ENCODE data around the gene SETD1A.

SETD1A gene

GRCh38 chr16:30957456-30958174 is at the start of gene SETD1A:
SETD1A (plus strand) TSS chr16:30957754; CDS start chr16:30958732, 978 bp downstream.
- DNase-seq (ENCODE audit: low read depth in 2 of 2, low spot score in 1 of 2) = peak; percentile 97 to 98

DNA sequence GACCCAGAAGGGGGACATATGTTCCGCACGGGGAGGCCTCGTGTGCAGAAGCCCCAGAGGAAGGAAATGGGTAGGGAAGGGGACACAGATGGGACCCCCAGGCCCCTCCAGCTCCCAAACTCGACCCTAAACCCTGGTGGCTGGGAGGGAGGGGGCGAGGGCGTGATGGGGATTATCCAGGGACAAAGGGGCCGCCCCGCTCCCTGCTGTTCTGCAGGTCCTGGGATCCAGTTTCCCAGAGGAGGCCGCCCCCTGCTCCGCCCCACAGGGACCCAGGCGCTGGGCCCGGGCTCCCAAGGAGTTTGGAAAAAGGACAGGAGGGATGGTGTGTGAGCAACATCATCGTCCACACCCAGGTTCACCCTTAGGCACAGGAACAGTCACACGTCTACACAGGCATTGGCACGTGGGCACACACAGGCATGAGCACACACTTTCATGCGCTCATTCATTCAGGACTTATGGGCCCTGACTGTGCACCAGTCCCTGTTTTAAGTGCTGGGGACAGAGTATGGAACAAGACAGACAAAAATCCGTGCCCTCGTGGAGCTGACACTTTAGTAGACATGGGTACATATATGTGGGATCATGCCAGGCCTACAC is 47.0 kb upstream of the SETD1A start:
- DNase-seq (ENCODE audit: low read depth in 2 of 2, low spot score in 1 of 2) = no peak

DNA sequence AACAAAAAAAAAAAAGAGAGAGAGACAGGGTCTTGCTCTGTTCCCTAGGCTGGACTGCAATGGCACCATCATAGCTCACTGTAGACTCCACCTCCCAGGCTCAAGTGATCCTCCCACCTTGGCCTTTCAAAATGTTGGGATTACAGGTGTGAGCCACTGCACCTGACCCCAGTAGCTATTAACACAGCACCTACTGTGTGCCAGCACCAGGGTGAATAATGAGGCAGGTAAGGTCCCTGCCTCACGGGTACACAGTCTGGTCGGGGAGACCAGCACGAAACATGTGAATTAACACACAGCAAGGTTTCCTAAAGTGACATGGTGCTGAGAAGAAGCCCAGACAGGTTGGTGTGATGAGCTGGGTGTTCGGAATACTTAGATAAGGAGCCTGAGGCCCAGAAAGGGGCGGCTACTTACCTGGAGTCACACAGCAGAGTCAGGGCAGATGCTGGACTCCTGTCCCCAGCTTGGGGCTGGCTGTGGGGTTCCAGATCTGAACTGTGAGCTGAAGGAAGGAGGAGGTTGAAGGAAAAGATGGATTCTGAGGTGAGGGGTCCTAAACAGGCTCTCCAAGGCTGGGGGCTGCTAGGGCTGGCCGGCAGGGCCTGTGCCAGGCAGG is 44.7 kb upstream of the SETD1A start:
- DNase-seq (ENCODE audit: low read depth in 2 of 2, low spot score in 1 of 2) = no peak

DNA sequence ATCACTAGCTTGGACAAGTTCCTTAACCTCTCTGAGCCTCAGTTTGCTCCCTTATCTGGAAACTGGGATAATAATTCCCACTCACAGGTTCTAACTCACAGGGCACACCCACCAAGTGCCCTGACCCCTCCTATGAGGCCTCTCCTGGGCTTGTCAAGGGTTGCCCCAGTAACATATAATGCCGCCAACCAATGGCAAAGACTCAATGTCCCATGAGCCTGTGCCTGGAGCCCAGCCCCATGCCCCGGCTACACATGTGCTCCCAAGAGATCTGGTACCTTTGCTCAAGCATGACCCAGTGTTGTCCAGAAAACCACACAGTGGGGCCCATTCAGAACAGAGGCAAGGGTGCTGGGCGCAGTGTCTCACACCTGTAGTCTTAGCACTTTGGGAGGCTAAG is 42.7 kb upstream of the SETD1A start:
- DNase-seq (ENCODE audit: low read depth in 2 of 2, low spot score in 1 of 2) = no peak

DNA sequence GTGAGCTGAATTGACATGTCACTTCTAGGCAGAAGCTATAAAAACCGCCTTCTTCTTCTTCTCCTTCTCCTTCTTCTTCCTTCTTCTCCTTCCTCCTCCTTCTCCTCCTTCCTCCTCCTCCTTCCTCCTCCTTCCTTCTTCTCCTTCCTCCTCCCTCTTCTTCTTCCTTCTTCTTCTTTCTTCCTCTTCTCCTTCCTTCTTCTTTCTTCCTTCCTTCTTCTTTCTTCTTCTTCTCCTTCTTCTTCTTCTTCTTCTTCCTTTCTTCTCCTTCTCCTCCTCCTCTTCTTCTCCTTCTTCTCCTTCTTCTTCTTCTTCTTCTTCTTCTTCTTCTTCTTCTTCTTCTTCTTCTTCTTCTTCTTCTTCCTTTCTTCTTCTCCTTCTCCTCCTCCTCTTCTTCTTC is 38.9 kb upstream of the SETD1A start:
- DNase-seq (ENCODE audit: low read depth in 2 of 2, low spot score in 1 of 2) = no peak

GRCh38 chr16:30920891-30921290 is 36.7 kb upstream of the SETD1A start:
- DNase-seq (ENCODE audit: low read depth in 2 of 2, low spot score in 1 of 2) = no peak

DNA sequence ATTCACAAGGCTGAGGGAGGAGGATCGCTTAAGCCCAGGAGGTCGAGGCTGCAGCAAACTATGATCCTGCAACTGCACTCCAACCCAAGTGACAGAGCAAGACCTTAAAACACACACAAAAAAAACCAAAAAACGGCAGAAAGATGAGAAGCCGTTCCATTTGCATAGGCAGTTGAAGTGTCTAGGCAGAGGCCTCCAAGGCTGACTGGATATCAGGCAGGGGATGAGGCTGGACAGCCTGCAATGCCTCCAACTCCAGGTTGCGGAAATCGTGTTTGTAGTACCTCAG is 36.2 kb upstream of the SETD1A start:
- no peak for DNase-seq (ENCODE audit: low read depth in 2 of 2, low spot score in 1 of 2)

DNA sequence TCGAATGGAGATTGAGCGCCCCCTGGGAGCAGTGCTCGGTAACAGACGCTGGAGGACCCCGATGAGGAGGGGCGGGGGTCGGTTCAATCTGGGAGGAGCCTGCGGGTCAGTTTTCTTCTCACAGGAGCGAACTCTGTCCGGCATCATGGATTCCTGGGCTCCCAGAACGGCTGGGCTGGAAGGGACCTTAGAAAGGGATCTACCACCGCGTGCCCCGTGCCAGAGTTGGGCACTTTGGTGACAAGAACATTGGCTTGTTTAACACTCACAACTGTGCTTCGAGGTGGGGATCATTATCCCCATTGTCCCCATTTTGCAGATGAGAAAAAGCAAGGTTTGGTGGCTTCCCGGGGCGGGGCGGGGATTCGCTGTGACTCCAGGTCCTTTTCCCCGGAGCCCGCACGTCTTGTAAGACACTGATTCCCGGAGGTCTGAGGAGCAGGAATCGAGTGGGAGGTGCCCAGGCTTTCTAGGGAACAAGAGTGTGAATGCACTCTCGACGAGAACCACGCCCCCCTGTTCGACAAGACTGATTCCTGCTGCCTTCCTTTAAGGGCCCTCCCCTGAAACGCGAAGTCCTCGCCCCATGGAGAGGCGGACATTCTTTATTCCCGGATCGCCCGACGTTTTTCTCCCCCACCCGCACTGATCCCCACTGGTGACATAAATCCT is 35.7 kb upstream of the SETD1A start:
- DNase-seq (ENCODE audit: low read depth in 2 of 2, low spot score in 1 of 2) = peak; percentile 78 to 80

DNA sequence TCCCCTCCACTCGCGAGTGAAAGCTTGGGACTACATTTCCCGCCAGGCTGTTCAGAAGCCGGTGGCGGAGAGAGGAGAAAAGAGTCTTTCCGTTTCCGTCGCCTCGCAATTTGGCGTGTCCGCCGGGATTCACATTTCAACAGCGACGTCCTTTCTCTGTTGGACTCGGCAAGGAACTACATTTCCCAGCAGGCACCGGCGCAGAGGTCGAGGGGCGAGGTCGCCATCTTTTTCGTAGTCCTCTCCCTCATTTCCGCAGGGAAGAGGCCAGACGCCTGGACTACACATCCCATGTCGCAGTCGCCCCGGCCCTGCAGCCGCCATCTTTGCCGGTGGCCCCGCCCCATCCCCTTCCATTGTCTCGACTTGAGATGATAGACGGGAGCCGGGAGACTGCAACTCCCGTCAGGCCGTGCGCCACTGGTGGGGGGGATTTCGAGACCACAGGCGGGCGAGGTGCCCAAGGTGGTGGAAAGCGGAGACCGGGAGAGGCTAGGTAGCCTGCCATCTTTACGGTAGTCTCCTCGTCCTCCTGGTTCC is 35.1 kb upstream of the SETD1A start:
- peak; percentile 99 for DNase-seq (ENCODE audit: low read depth in 2 of 2, low spot score in 1 of 2)

GRCh38 chr16:30922960-30923535 is 34.5 kb upstream of the SETD1A start:
- peak; percentile 79 to 90 for DNase-seq (ENCODE audit: low read depth in 2 of 2, low spot score in 1 of 2)

DNA sequence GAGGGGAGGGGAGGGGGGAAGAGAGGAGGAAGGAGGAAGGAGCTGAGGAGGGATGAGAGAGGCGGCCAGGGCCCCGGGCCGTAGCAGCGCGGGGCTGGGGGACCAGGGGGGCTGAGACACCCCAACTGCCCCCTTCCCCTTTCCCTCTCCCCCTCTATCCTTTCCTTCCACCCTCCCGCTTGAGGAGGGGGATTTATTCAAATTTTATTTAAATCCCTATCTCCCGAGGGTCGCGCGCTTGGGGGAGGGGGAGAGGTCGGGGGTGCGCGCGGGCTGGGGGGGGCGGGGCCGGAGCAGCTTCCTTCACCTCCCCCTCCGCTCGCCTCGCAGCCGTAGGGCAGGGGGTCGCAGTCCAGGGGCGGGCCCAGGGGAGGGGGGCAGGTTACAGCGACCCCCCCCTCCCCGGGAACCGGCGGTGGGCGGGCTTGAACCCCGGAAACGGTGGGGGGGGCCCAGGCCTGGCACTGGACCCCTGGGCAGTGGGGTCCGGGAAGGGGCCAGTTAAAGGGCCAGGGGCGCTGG is 33.9 kb upstream of the SETD1A start, which contains the start of gene FBXL19:
TSS of gene FBXL19 (plus strand) at position 19 of the 522 bp plus-strand sequence. CDS start 2,183 bp downstream, outside the sequence.
- DNase-seq (ENCODE audit: low read depth in 2 of 2, low spot score in 1 of 2) = no peak

- no peak for DNase-seq (ENCODE audit: low read depth in 2 of 2, low spot score in 1 of 2)
These were observed 33.3 kb upstream of the SETD1A start for GRCh38 chr16:30924076-30924912.

DNA sequence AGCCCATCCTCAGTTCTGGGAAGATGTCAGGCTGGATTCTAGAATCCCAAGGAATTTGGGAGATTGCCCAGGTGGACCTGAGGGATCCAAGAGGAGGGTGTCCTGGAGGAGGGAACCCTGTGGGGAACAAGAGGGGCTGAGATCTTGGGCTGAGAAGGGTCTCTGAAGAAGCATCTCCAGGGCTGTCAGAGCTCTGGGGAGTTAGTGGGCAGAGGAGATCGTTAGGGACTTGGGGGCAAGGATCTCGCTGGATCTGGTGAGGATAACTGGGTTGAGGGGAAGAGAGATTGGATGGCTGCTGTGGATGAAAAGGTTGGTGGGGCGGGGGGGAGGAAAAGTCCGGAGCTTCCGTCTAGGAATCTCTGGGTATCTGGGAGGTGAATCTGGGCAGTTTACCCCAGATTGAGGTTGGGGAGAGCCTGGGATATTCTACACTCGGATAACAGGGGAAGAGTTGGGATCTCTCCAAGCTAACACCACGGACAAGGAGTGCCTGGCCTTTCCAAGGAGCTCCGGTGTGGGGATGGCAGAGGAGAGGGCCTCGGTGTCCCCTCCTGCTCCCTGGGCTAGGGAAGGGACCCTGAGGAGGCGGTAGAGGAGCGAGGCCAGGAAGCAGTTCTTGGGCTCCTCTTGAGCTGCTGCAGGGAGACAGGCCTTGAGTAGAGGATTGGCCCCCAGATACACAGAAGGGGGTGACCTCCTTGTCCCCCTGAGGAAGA is 32.5 kb upstream of the SETD1A start:
- DNase-seq (ENCODE audit: low read depth in 2 of 2, low spot score in 1 of 2) = no peak

DNA sequence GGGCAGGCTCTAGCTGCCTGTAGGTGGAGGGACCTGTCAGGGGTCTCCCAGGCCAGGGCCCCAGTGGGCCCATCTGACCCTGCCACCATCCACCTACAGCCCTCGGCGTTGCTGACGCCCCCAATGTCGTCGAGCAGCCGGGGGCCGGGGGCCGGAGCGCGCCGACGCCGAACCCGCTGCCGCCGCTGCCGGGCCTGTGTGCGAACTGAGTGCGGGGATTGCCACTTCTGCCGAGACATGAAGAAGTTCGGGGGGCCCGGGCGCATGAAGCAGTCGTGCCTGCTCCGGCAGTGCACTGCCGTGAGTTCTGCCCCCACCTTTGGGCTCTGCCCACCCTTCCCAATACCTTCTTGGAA is 31.9 kb upstream of the SETD1A start:
- DNase-seq (ENCODE audit: low read depth in 2 of 2, low spot score in 1 of 2) = no peak

DNA sequence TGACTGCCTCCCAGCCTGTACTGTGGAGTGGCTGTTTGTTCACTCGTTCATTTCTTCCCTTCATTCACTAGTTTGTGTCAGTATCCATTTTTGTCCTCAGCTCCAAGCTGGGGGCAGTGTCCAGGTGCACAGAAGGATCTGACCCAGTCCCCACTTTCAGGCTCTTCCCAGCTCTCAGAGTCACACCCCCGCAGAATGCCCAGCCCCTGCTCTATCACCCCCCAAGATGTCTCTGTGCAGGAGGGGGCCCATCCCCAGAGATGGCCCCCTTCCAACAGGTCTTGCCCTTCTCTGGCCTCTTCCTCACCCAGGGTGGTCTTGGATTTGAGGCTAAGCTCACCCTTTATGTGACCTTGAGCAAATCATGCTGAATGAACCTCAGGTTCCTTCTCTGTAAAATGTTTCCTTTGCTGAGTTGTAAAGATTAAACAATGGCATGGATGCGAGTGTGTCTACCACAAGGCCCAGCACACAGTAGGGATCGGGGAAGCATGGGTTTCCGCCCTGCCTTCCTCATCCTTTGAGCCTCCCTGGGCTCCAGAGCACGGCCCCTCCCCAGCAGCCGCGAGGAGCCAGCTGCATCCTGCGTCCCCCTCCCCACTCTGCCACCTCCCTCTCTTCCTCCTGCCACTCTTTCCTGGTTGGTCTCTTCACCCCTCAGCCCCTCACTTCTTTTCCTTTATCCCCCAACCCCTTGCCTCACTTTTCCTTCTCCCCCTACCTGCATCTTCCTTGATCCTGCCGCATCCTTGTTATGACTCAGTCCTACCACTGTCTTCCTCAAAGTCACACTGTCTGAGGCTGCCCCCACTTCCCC is 31.4 kb upstream of the SETD1A start:
- DNase-seq (ENCODE audit: low read depth in 2 of 2, low spot score in 1 of 2) = no peak

- no peak for DNase-seq (ENCODE audit: low read depth in 2 of 2, low spot score in 1 of 2)
These were observed 30.4 kb upstream of the SETD1A start for GRCh38 chr16:30926937-30927788.

DNA sequence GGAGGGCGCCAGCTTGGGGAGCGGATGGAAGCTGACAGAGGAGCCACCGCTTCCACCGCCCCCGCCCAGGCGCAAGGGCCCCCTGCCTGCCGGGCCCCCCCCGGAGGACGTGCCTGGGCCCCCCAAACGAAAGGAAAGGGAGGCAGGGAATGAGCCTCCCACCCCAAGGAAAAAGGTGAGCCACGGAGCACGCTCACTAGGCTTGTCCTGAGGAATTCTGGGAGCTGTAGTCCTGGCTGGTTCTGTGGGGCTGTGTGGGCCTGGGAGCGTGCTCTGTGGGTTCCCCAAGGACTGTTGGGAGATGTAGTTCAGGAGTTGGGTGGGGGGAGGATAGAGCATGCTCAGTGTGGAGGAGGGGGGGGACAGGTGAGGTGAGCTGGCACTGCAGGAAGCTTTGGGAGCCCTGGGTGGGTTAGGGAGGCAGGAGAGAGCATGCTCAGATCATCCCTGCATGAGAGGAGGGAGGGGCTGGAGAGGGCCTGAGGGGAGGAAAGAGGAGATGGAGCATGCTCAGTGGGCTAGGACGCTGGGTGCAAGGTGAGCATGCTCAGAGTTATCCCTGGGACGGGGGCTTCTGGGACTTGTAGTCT is 29.7 kb upstream of the SETD1A start:
- DNase-seq (ENCODE audit: low read depth in 2 of 2, low spot score in 1 of 2) = no peak

- DNase-seq (ENCODE audit: low read depth in 2 of 2, low spot score in 1 of 2) = no peak
These were observed 29.2 kb upstream of the SETD1A start for GRCh38 chr16:30928390-30928789.
